ENCODE data around the gene DGKZ.

The DGKZ gene

GRCh38 chr11:46347637-46348311 is 511 bp downstream of the DGKZ start:
- no peak for DNase-seq (ENCODE audit: low read depth)

- DNase-seq (ENCODE audit: low read depth): no peak
Observed at GRCh38 chr11:46348566-46349401, 1.5 kb downstream of the DGKZ start.

GRCh38 chr11:46350695-46351094 is 3.4 kb downstream of the DGKZ start:
- no peak for DNase-seq (ENCODE audit: low read depth)

GRCh38 chr11:46351148-46351547 is 3.9 kb downstream of the DGKZ start:
- no peak for DNase-seq (ENCODE audit: low read depth)

GRCh38 chr11:46351606-46352005 is 4.3 kb downstream of the DGKZ start:
- DNase-seq (ENCODE audit: low read depth): no peak

GRCh38 chr11:46352063-46352841 is 5.0 kb downstream of the DGKZ start:
- no peak for DNase-seq (ENCODE audit: low read depth)

GRCh38 chr11:46353698-46354097 is 6.4 kb downstream of the DGKZ start:
- DNase-seq (ENCODE audit: low read depth): no peak

GRCh38 chr11:46356924-46357482 is 9.7 kb downstream of the DGKZ start:
- peak; percentile 42 for DNase-seq (ENCODE audit: low read depth)

GRCh38 chr11:46357483-46357936 is 10.2 kb downstream of the DGKZ start:
- no peak for DNase-seq (ENCODE audit: low read depth)

- DNase-seq (ENCODE audit: low read depth): peak; percentile 58
Observed at GRCh38 chr11:46359953-46360352, 12.7 kb downstream of the DGKZ start.

GRCh38 chr11:46360878-46361277 is 13.6 kb downstream of the DGKZ start:
- DNase-seq (ENCODE audit: low read depth): no peak

- DNase-seq (ENCODE audit: low read depth): no peak
Observed at GRCh38 chr11:46361283-46362155, 14.3 kb downstream of the DGKZ start.

- no peak for DNase-seq (ENCODE audit: low read depth)
Observed at GRCh38 chr11:46362156-46363030, 15.1 kb downstream of the DGKZ start.

GRCh38 chr11:46363031-46363407 is 15.8 kb downstream of the DGKZ start:
- peak; percentile 61 for DNase-seq (ENCODE audit: low read depth)

GRCh38 chr11:46363455-46364005 is 16.3 kb downstream of the DGKZ start:
- peak; percentile 67 for DNase-seq (ENCODE audit: low read depth)

GRCh38 chr11:46364056-46364455 is 16.8 kb downstream of the DGKZ start:
- no peak for DNase-seq (ENCODE audit: low read depth)

- no peak for DNase-seq (ENCODE audit: low read depth)
Observed at GRCh38 chr11:46364791-46365190, 17.5 kb downstream of the DGKZ start.

- DNase-seq (ENCODE audit: low read depth): no peak
Observed at GRCh38 chr11:46366260-46366659, 19.0 kb downstream of the DGKZ start.

- DNase-seq (ENCODE audit: low read depth): no peak
Observed at GRCh38 chr11:46366661-46367161, 19.4 kb downstream of the DGKZ start.

Measured in fibroblast of gingiva (primary cell).